ENCODE measurements around the gene NIBAN1. TPM values are rescaled to one million over a fixed set of nuclear protein-coding genes. Genes with fewer than 3 reads are reported as not detected.

The NIBAN1 gene
- total and polyA plus RNA-seq, 9 of the 15 experiments (the other 6 are each of a cell fraction or from before 2014, with no cell fraction given) = 1.5 to 26.6 (median 16.2) TPM

DNA sequence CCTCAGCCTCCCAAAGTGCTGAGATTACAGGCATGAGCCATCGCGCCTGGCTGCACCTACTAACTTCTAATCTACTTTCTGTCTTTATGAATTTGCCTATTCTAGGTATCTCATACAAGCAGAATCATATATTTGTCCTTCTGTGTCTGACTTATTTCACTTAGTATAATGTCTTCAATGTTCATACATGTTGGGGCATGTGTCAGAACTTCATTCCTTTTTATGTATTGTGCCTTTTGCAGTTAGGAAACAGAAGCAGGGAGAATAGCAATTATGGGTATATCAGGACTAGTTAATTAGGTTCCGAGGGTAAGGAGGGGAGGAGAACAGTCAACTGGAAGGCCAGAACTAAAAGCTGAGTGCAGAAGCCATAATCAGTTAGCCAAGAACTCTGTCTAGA is 18.0 kb upstream of the NIBAN1 start:
- BruUV-seq (replicated peaks) = no TSS peak
- H3K9me3 ChIP-seq (replicated peaks; ENCODE audit: control insufficient read depth, insufficient read depth, low read depth, low read length) = no peaks in the 10 kb centered on the region; the same call in 1 of the 2 replicates
- no peaks in the 10 kb centered on the region for H3K36me3 ChIP-seq (ENCODE audit: control insufficient read depth, insufficient read depth, low read length)
- no peak for DNase-seq (ENCODE audit: extremely low read depth in 1 of 4, low spot score in 3 of 4)
- no peak overlapping the region for H3K27ac ChIP-seq (ENCODE audit: extremely low read depth, low read depth, low read length)
- H4K20me1 ChIP-seq (replicated peaks; ENCODE audit: control insufficient read depth, insufficient read depth, low read length) = no peaks in the 10 kb centered on the region
- in situ Hi-C loops (cut with MboI) = no loop called here
- no peak overlapping the region for H3K4me2 ChIP-seq (ENCODE audit: insufficient read depth, low read length)
- peaks cover 0 to 5% of the 10 kb centered on the region in 2 experiments; a peak in 1 of 5 replicates for H3K27me3 ChIP-seq (ENCODE audit: control insufficient read depth in 2 of 2, insufficient read depth in 2 of 2, low read length in 2 of 2)
- FAIRE-seq = no peak
- ChIA-PET CTCF (ENCODE audit: low intra/inter-chr PET ratio) (no interaction called here), POLR2A (interaction anchor here (1.1 to 1.4 kb wide), 4 partner anchors 10 to 23 kb away, joined by 3 to 5 read pairs (median 4); partner anchors contain the start of gene NIBAN1)
- no peak overlapping the region for H3K9ac ChIP-seq (ENCODE audit: insufficient read depth in 1 of 2, low read depth in 2 of 2, low read length in 2 of 2)
- no peaks in the 10 kb centered on the region for H3K4me1 ChIP-seq (replicated peaks in 1 of 2; ENCODE audit: control insufficient read depth in 2 of 2, insufficient read depth in 2 of 2, low read length in 2 of 2)
- H3K9me1 ChIP-seq (ENCODE audit: control insufficient read depth, insufficient read depth, low read length) = no peaks in the 10 kb centered on the region
- intact Hi-C loops (cut with micrococcal nuclease) = no loop called here
- ATAC-seq = no peak
- no peak overlapping the region for H2AFZ ChIP-seq (ENCODE audit: low read depth, low read length)
- H3K4me3 ChIP-seq = no peak overlapping the region
- no peaks in the 10 kb centered on the region for H3K79me2 ChIP-seq (ENCODE audit: control insufficient read depth, insufficient read depth, low read length)
- 5% methylated on average over 3 of the region's 3 CpGs for WGBS (ENCODE audit: insufficient coverage, low coverage, missing lambda C conversion rate)
- TF ChIP-seq CTCF (IDR thresholded peaks at IDR 0.05 in 2 of 3, conservative IDR thresholded peaks at IDR 0.05 in 1 of 3; ENCODE audit: insufficient read depth in 2 of 3, low read depth in 1 of 3, low read length in 3 of 3) (no peak), KAT8 (IDR thresholded peaks at IDR 0.05; ENCODE audit: low read depth) (no peak), JUNB (CRISPR knock-in tag; conservative IDR thresholded peaks at IDR 0.05) (no peak), TOE1 (IDR thresholded peaks at IDR 0.05; ENCODE audit: borderline replicate concordance) (no peak), TOE1 (CRISPR knock-in tag; IDR thresholded peaks at IDR 0.05; ENCODE audit: borderline replicate concordance, low read depth) (no peak), ZBTB26 (CRISPR knock-in tag; IDR thresholded peaks at IDR 0.05) (no peak), ZNF445 (CRISPR knock-in tag; IDR thresholded peaks at IDR 0.05; ENCODE audit: low read depth) (no peak), MYNN (IDR thresholded peaks at IDR 0.05) (no peak), MYNN (CRISPR knock-in tag; IDR thresholded peaks at IDR 0.05) (no peak), FOXJ3 (CRISPR knock-in tag; IDR thresholded peaks at IDR 0.05) (no peak), SNRNP70 (optimal IDR thresholded peaks at IDR 0.05; ENCODE audit: low read depth, low read length) (no peak), NEUROD1 (IDR thresholded peaks at IDR 0.05; ENCODE audit: borderline replicate concordance, low read depth, low read length, partially characterized antibody) (no peak)
- TF ChIP-seq, protein P1, sequence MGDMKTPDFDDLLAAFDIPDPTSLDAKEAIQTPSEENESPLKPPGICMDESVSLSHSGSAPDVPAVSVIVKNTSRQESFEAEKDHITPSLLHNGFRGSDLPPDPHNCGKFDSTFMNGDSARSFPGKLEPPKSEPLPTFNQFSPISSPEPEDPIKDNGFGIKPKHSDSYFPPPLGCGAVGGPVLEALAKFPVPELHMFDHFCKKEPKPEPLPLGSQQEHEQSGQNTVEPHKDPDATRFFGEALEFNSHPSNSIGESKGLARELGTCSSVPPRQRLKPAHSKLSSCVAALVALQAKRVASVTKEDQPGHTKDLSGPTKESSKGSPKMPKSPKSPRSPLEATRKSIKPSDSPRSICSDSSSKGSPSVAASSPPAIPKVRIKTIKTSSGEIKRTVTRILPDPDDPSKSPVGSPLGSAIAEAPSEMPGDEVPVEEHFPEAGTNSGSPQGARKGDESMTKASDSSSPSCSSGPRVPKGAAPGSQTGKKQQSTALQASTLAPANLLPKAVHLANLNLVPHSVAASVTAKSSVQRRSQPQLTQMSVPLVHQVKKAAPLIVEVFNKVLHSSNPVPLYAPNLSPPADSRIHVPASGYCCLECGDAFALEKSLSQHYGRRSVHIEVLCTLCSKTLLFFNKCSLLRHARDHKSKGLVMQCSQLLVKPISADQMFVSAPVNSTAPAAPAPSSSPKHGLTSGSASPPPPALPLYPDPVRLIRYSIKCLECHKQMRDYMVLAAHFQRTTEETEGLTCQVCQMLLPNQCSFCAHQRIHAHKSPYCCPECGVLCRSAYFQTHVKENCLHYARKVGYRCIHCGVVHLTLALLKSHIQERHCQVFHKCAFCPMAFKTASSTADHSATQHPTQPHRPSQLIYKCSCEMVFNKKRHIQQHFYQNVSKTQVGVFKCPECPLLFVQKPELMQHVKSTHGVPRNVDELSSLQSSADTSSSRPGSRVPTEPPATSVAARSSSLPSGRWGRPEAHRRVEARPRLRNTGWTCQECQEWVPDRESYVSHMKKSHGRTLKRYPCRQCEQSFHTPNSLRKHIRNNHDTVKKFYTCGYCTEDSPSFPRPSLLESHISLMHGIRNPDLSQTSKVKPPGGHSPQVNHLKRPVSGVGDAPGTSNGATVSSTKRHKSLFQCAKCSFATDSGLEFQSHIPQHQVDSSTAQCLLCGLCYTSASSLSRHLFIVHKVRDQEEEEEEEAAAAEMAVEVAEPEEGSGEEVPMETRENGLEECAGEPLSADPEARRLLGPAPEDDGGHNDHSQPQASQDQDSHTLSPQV (IDR thresholded peaks at IDR 0.05) = no peak
- TF ChIP-seq, protein P2, sequence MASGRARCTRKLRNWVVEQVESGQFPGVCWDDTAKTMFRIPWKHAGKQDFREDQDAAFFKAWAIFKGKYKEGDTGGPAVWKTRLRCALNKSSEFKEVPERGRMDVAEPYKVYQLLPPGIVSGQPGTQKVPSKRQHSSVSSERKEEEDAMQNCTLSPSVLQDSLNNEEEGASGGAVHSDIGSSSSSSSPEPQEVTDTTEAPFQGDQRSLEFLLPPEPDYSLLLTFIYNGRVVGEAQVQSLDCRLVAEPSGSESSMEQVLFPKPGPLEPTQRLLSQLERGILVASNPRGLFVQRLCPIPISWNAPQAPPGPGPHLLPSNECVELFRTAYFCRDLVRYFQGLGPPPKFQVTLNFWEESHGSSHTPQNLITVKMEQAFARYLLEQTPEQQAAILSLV (tag; IDR thresholded peaks at IDR 0.05) = no peak

Data from K562 (cell line).